SH-SY5Y (cell line): Measurements from ENCODE around the gene PLEKHB2.

Experiments
- GATA2 ChIP-seq: IDR thresholded peaks from 2 replicates; pipeline ENCODE4 v1.6.1; 2011; ENCODE audit warnings: mild to moderate bottlenecking, low read depth, low read length
- GATA3 ChIP-seq: IDR thresholded peaks from 2 replicates; pipeline ENCODE4 v1.6.1; 2011; ENCODE audit warnings: low read depth, mild to moderate bottlenecking, low read length, moderate library complexity

Gene PLEKHB2

GRCh38 chr2:131125195-131125757 is 20.1 kb downstream of the PLEKHB2 start:
- no peak for TF ChIP-seq GATA3
- TF ChIP-seq GATA2: no peak

- TF ChIP-seq GATA2 (no peak), GATA3 (no peak)
Measured at GRCh38 chr2:131126436-131126835, 21.3 kb downstream of the PLEKHB2 start.

- TF ChIP-seq GATA3 (no peak), GATA2 (no peak)
Measured at GRCh38 chr2:131127076-131127475, 21.9 kb downstream of the PLEKHB2 start.

- TF ChIP-seq GATA3 (no peak), GATA2 (no peak)
Measured at GRCh38 chr2:131127981-131128380, 22.8 kb downstream of the PLEKHB2 start.

- TF ChIP-seq GATA3 (no peak), GATA2 (no peak)
Measured at GRCh38 chr2:131130298-131130596, 25.1 kb downstream of the PLEKHB2 start.

GRCh38 chr2:131132729-131133128 is 27.6 kb downstream of the PLEKHB2 start:
- TF ChIP-seq GATA3 (no peak), GATA2 (no peak)

- TF ChIP-seq GATA3 (no peak), GATA2 (no peak)
Measured at GRCh38 chr2:131140581-131140980, 35.4 kb downstream of the PLEKHB2 start.

- TF ChIP-seq GATA2 (no peak), GATA3 (no peak)
Measured at GRCh38 chr2:131142849-131143248, 37.7 kb downstream of the PLEKHB2 start.

- TF ChIP-seq GATA3: no peak
- no peak for TF ChIP-seq GATA2
Measured at GRCh38 chr2:131143803-131144202, 38.7 kb downstream of the PLEKHB2 start.

- no peak for TF ChIP-seq GATA3
- no peak for TF ChIP-seq GATA2
Measured at GRCh38 chr2:131145040-131145439, 39.9 kb downstream of the PLEKHB2 start.

GRCh38 chr2:131146231-131146630 is 41.1 kb downstream of the PLEKHB2 start:
- no peak for TF ChIP-seq GATA3
- TF ChIP-seq GATA2: no peak

- TF ChIP-seq GATA3: no peak
- TF ChIP-seq GATA2: no peak
Measured at GRCh38 chr2:131146749-131147148, 41.6 kb downstream of the PLEKHB2 start.

- no peak for TF ChIP-seq GATA2
- TF ChIP-seq GATA3: no peak
Measured at GRCh38 chr2:131148426-131148825, 43.3 kb downstream of the PLEKHB2 start.

- TF ChIP-seq GATA3 (no peak), GATA2 (no peak)
Measured at GRCh38 chr2:131151398-131151797, 46.3 kb downstream of the PLEKHB2 start.

GRCh38 chr2:131152074-131152473 is 46.9 kb downstream of the PLEKHB2 start:
- TF ChIP-seq GATA2 (no peak), GATA3 (no peak)

GRCh38 chr2:131153529-131153928 is 48.4 kb downstream of the PLEKHB2 start:
- no peak for TF ChIP-seq GATA3
- TF ChIP-seq GATA2: no peak

- no peak for TF ChIP-seq GATA2
- no peak for TF ChIP-seq GATA3
Measured at GRCh38 chr2:131154071-131154531, 49.0 kb downstream of the PLEKHB2 start.
